ENCODE data around the gene MBNL3.

Gene MBNL3

DNA sequence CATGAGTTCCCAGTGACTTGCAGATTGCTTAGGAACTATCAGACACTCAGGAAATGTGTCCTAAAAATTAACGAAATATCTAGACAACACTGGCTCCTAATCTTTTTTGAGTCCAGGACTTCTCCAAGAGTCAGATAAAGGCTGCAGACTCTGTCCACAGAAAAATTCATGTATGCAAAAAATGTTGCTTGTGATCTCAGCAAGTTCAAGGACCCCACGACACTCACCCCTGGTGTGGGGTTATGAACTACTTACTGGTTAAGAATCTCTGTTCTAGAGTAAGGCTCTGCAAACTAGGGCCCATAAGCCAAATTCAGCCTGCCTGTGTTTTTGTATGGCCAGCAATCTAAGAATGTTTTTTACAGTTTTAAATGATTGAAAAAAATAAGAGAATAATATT, 93.2 kb downstream of the MBNL3 start:
- H3K4me3 ChIP-seq (ENCODE audit: low read length in 2 of 2): no peak overlapping the region
- no peaks in the 10 kb centered on the region for H3K9me3 ChIP-seq (ENCODE audit: control insufficient read depth in 2 of 2, low read length in 2 of 2)
- no peaks in the 10 kb centered on the region for H3K36me3 ChIP-seq (ENCODE audit: control insufficient read depth in 2 of 2, insufficient read depth in 2 of 2, low read length in 2 of 2)
- H3K27me3 ChIP-seq (ENCODE audit: control insufficient read depth in 1 of 2, insufficient read depth in 2 of 2, low read length in 2 of 2): no peaks in the 10 kb centered on the region
- H3K4me1 ChIP-seq (ENCODE audit: control insufficient read depth, insufficient read depth, low read length): no peaks in the 10 kb centered on the region
- no peak overlapping the region for H3K9ac ChIP-seq (ENCODE audit: low read length in 2 of 2)
- no peak overlapping the region for H3K27ac ChIP-seq (ENCODE audit: low read length)

DNA sequence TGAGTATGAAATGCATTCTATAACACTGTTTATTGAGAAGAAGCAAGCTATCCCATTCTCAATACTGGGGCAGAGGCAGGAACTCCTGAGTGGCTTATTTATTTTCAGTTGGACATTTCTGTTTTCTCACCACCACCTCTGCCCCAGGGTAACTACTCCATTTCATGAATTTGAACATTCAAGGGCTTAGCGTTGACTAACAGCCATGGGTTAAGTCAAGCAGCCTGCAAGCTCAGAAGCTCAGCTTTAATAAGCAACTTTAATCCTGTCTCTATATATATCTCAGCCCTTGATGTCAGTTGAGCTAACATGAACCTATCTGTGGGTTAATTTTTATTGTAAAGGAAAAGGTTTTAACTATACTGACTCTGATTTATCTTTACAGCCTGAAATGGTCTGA, 93.8 kb downstream of the MBNL3 start:
- H3K27ac ChIP-seq (ENCODE audit: low read length): no peak overlapping the region
- no peaks in the 10 kb centered on the region for H3K36me3 ChIP-seq (ENCODE audit: control insufficient read depth in 2 of 2, insufficient read depth in 2 of 2, low read length in 2 of 2)
- H3K4me1 ChIP-seq (ENCODE audit: control insufficient read depth, insufficient read depth, low read length): no peaks in the 10 kb centered on the region
- no peaks in the 10 kb centered on the region for H3K27me3 ChIP-seq (ENCODE audit: control insufficient read depth in 1 of 2, insufficient read depth in 2 of 2, low read length in 2 of 2)
- no peak overlapping the region for H3K9ac ChIP-seq (ENCODE audit: low read length in 2 of 2)
- H3K9me3 ChIP-seq (ENCODE audit: control insufficient read depth in 2 of 2, low read length in 2 of 2): no peaks in the 10 kb centered on the region
- H3K4me3 ChIP-seq (ENCODE audit: low read length in 2 of 2): no peak overlapping the region

DNA sequence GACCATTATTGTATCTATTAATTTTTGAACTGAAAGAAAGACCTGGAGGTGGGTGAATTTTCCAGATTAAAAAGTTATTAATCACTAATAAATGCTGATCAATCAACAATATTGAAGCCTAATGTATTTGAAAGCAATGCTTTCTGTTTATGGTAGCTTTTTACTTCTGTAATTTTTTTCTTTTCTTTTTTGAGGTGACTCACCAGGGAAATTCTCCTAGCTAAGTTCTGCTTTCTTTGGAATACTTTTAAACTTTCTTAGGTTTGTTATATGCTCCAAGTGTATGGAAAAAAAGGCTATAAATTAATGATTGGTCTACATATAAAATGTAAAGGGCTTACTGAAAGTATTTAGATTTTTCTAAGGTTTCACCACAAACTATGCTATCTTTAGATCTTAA, 94.2 kb downstream of the MBNL3 start:
- Histone ChIP-seq H3K36me3 (ENCODE audit: control insufficient read depth in 2 of 2, insufficient read depth in 2 of 2, low read length in 2 of 2) (no peaks in the 10 kb centered on the region), H3K9ac (ENCODE audit: low read length in 2 of 2) (no peak overlapping the region), H3K4me1 (ENCODE audit: control insufficient read depth, insufficient read depth, low read length) (no peaks in the 10 kb centered on the region), H3K27me3 (ENCODE audit: control insufficient read depth in 1 of 2, insufficient read depth in 2 of 2, low read length in 2 of 2) (no peaks in the 10 kb centered on the region), H3K27ac (ENCODE audit: low read length) (no peak overlapping the region), H3K4me3 (ENCODE audit: low read length in 2 of 2) (no peak overlapping the region), H3K9me3 (ENCODE audit: control insufficient read depth in 2 of 2, low read length in 2 of 2) (no peaks in the 10 kb centered on the region)

DNA sequence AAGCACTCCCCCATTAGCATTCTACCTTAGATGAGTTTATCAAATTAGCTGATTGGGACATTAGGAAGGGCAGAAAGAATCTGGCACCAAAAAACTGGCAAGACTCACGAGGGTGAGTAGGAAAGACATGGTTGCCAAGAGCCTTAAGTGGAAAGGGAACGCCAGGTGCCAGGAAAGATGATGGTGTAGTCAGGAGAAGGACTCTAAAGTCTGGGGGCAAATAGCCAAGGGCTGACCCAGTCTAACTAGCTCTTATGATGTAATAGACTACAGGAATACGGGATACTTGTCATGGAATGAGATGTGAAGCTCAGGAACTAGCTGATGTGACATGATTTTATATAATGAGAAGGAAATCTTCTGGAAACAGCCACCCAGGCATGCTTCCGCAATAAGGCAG, 94.8 kb downstream of the MBNL3 start:
- no peak overlapping the region for H3K4me3 ChIP-seq (ENCODE audit: low read length in 2 of 2)
- peaks cover 0 to 3% of the 10 kb centered on the region in 2 donors for H3K27me3 ChIP-seq (ENCODE audit: control insufficient read depth in 1 of 2, insufficient read depth in 2 of 2, low read length in 2 of 2)
- H3K36me3 ChIP-seq (ENCODE audit: control insufficient read depth in 2 of 2, insufficient read depth in 2 of 2, low read length in 2 of 2): no peaks in the 10 kb centered on the region
- no peak overlapping the region for H3K9ac ChIP-seq (ENCODE audit: low read length in 2 of 2)
- H3K4me1 ChIP-seq (ENCODE audit: control insufficient read depth, insufficient read depth, low read length): no peaks in the 10 kb centered on the region
- no peak overlapping the region for H3K27ac ChIP-seq (ENCODE audit: low read length)
- H3K9me3 ChIP-seq (ENCODE audit: control insufficient read depth in 2 of 2, low read length in 2 of 2): no peaks in the 10 kb centered on the region

DNA sequence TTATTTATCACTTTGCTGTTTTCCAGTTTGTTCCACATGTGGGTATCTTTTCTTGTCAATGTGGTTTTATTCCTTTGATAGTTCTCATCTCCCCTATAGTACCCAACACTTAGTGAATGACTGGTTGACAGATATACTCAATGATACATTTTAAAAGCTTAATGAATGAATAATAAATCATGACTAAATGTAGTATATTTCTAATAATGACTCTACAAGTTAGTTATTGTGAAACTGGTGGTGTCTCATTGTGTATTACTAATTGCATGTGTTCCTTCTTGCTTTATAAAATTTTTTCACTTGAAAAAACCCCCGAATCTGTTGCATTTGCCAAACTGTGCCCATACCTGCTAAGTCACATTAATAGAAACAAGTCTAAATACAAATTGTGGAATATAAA, 95.4 kb downstream of the MBNL3 start:
- Histone ChIP-seq H3K9ac (ENCODE audit: low read length in 2 of 2) (no peak overlapping the region), H3K27ac (ENCODE audit: low read length) (no peak overlapping the region), H3K27me3 (ENCODE audit: control insufficient read depth in 1 of 2, insufficient read depth in 2 of 2, low read length in 2 of 2) (peaks cover 0 to 3% of the 10 kb centered on the region in 2 donors), H3K4me1 (ENCODE audit: control insufficient read depth, insufficient read depth, low read length) (no peaks in the 10 kb centered on the region), H3K9me3 (ENCODE audit: control insufficient read depth in 2 of 2, low read length in 2 of 2) (no peaks in the 10 kb centered on the region), H3K36me3 (ENCODE audit: control insufficient read depth in 2 of 2, insufficient read depth in 2 of 2, low read length in 2 of 2) (no peaks in the 10 kb centered on the region), H3K4me3 (ENCODE audit: low read length in 2 of 2) (no peak overlapping the region)

DNA sequence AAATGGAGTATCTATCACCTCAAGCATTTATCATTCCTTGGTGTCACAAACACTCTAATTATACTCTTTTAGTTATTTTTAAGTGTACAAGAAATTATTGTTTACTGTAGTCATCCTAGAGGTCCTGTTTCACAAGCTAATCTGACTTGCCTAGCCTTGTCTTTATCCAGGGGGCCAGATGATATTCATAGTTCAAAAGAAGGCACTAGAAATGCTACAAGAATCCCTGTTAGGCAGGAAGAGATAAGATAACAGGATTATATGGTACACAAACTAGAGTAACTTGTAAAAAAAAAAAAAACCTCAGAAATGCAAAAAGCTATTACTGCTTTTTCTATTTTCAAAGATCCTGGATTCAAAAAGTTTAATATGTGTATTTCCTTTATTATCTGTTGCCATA, 95.8 kb downstream of the MBNL3 start:
- Histone ChIP-seq H3K27me3 (ENCODE audit: control insufficient read depth in 1 of 2, insufficient read depth in 2 of 2, low read length in 2 of 2) (peaks cover 0 to 3% of the 10 kb centered on the region in 2 donors), H3K27ac (ENCODE audit: low read length) (no peak overlapping the region)

DNA sequence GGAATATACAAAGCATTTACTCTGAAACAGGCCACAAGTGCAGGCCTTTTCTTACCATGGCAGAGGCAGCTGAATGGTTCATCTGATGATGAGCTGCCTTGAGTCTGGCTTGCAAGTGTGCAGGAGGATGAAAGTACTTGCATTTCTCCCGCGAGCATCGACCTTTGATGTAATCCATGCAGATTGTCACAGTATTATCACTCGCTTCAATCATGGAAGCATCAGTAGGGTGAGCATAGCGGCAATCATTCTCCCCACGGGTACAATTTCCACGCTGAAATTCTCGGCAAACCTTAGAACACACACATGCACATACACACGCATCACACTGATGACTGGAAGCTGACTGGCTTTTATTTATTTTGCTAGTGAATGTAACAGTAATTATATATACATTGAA, 98.0 kb downstream of the MBNL3 start:
- Histone ChIP-seq H3K4me3 (ENCODE audit: low read length in 2 of 2) (no peak overlapping the region), H3K9me3 (ENCODE audit: control insufficient read depth in 2 of 2, low read length in 2 of 2) (no peaks in the 10 kb centered on the region), H3K27ac (ENCODE audit: low read length) (no peak overlapping the region), H3K36me3 (ENCODE audit: control insufficient read depth in 2 of 2, insufficient read depth in 2 of 2, low read length in 2 of 2) (no peaks in the 10 kb centered on the region), H3K27me3 (ENCODE audit: control insufficient read depth in 1 of 2, insufficient read depth in 2 of 2, low read length in 2 of 2) (peaks cover 0 to 3% of the 10 kb centered on the region in 2 donors), H3K4me1 (ENCODE audit: control insufficient read depth, insufficient read depth, low read length) (no peaks in the 10 kb centered on the region), H3K9ac (ENCODE audit: low read length in 2 of 2) (no peak overlapping the region)

More for the DNA sequence above, 95.8 kb downstream of the MBNL3 start:
- no peak overlapping the region for H3K9ac ChIP-seq (ENCODE audit: low read length in 2 of 2)
- H3K36me3 ChIP-seq (ENCODE audit: control insufficient read depth in 2 of 2, insufficient read depth in 2 of 2, low read length in 2 of 2): no peaks in the 10 kb centered on the region
- no peaks in the 10 kb centered on the region for H3K4me1 ChIP-seq (ENCODE audit: control insufficient read depth, insufficient read depth, low read length)
- no peak overlapping the region for H3K4me3 ChIP-seq (ENCODE audit: low read length in 2 of 2)
- H3K9me3 ChIP-seq (ENCODE audit: control insufficient read depth in 2 of 2, low read length in 2 of 2): no peaks in the 10 kb centered on the region

DNA sequence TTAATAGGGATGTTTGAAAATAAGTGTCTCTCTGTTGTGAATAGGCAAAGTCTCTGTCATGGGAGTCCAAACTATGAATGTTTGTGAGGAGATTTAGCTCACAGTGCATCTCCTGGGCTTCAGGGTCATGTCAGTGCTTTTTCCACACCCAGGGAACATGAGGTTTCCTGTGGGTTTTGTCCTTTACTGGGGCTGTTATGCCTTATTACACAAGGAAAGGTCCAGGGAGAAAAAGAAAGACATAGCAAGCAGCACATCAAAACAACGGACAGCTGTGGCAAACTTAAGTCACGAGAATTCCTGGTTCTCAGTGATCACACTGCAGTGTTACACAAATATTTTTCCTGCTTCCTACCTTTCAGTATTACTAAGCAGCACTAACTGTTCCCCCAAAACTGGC, 99.4 kb downstream of the MBNL3 start:
- no peaks in the 10 kb centered on the region for H3K36me3 ChIP-seq (ENCODE audit: control insufficient read depth in 2 of 2, insufficient read depth in 2 of 2, low read length in 2 of 2)
- no peak overlapping the region for H3K4me3 ChIP-seq (ENCODE audit: low read length in 2 of 2)
- peaks cover 0 to 3% of the 10 kb centered on the region in 2 donors for H3K27me3 ChIP-seq (ENCODE audit: control insufficient read depth in 1 of 2, insufficient read depth in 2 of 2, low read length in 2 of 2)
- H3K9me3 ChIP-seq (ENCODE audit: control insufficient read depth in 2 of 2, low read length in 2 of 2): no peaks in the 10 kb centered on the region
- no peaks in the 10 kb centered on the region for H3K4me1 ChIP-seq (ENCODE audit: control insufficient read depth, insufficient read depth, low read length)
- no peak overlapping the region for H3K27ac ChIP-seq (ENCODE audit: low read length)
- H3K9ac ChIP-seq (ENCODE audit: low read length in 2 of 2): no peak overlapping the region

DNA sequence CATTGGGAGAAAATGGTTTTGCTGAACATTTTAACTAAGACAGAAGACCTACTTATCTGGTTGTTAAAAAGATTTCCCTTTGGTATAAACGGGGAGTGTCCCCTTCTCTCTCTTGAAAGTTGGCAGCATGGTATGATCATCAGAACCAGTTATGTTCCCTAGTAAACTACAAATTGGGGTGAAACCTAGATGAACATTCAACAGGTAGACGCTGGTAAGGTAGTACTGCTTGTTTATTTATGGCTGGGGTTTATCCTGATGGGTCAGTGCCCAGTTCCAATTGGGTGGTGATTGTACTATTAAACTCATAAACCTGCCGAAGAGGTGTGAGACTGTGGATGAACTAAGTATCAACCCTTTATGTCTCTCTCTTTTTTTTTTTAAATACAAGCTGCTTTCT, 100.5 kb downstream of the MBNL3 start:
- H3K9me3 ChIP-seq (ENCODE audit: control insufficient read depth in 2 of 2, low read length in 2 of 2): no peaks in the 10 kb centered on the region
- no peak overlapping the region for H3K27ac ChIP-seq (ENCODE audit: low read length)
- H3K9ac ChIP-seq (ENCODE audit: low read length in 2 of 2): no peak overlapping the region
- peaks cover 0 to 3% of the 10 kb centered on the region in 2 donors for H3K27me3 ChIP-seq (ENCODE audit: control insufficient read depth in 1 of 2, insufficient read depth in 2 of 2, low read length in 2 of 2)
- H3K4me3 ChIP-seq (ENCODE audit: low read length in 2 of 2): no peak overlapping the region
- H3K4me1 ChIP-seq (ENCODE audit: control insufficient read depth, insufficient read depth, low read length): no peaks in the 10 kb centered on the region
- H3K36me3 ChIP-seq (ENCODE audit: control insufficient read depth in 2 of 2, insufficient read depth in 2 of 2, low read length in 2 of 2): no peaks in the 10 kb centered on the region

DNA sequence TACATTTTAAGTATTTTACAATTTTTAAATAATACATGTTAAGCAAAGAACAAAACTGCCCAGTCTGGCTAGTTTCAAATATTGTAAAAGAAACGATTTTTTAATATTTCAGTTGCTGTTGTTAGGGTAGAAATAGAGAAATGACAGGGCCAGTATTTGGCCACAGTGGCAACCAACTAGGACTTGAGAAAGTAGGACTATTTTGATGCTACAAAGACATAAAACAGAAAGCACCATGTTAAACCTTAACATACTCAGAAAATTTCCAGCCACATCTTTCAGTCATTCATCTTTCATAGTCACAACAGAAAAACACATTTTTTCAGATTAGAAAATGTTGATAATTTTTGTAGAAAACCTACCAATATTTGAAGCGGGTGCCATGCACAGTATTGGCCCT, 104.5 kb downstream of the MBNL3 start:
- Histone ChIP-seq H3K4me1 (ENCODE audit: control insufficient read depth, insufficient read depth, low read length) (no peaks in the 10 kb centered on the region), H3K27ac (ENCODE audit: low read length) (no peak overlapping the region), H3K27me3 (ENCODE audit: control insufficient read depth in 1 of 2, insufficient read depth in 2 of 2, low read length in 2 of 2) (peaks cover 0 to 2% of the 10 kb centered on the region in 2 donors), H3K9me3 (ENCODE audit: control insufficient read depth in 2 of 2, low read length in 2 of 2) (no peaks in the 10 kb centered on the region), H3K9ac (ENCODE audit: low read length in 2 of 2) (no peak overlapping the region), H3K4me3 (ENCODE audit: low read length in 2 of 2) (no peak overlapping the region), H3K36me3 (ENCODE audit: control insufficient read depth in 2 of 2, insufficient read depth in 2 of 2, low read length in 2 of 2) (no peaks in the 10 kb centered on the region)

DNA sequence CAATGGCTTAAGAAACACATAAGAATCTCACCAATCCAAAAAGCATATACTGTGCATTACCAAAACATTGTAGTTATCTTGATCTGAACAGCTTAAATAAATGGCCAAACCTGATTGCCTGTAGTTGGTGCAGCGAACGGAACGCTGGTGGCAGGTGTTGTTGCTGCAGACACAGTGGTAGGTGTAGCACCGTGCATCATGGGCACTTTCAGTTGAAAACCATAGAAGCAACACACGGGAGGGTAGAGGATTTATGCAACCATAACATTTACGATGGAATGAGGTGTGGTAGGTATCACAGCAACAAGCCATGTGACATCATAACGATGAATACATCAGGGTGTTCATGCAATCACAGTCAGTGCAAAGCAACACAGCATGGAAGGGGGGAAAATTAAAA, 106.8 kb downstream of the MBNL3 start:
- no peaks in the 10 kb centered on the region for H3K9me3 ChIP-seq (ENCODE audit: control insufficient read depth in 2 of 2, low read length in 2 of 2)
- no peak overlapping the region for H3K4me3 ChIP-seq (ENCODE audit: low read length in 2 of 2)
- H3K36me3 ChIP-seq (ENCODE audit: control insufficient read depth in 2 of 2, insufficient read depth in 2 of 2, low read length in 2 of 2): no peaks in the 10 kb centered on the region
- peaks cover 0 to 2% of the 10 kb centered on the region in 2 donors for H3K27me3 ChIP-seq (ENCODE audit: control insufficient read depth in 1 of 2, insufficient read depth in 2 of 2, low read length in 2 of 2)
- H3K9ac ChIP-seq (ENCODE audit: low read length in 2 of 2): no peak overlapping the region
- no peak overlapping the region for H3K27ac ChIP-seq (ENCODE audit: low read length)
- H3K4me1 ChIP-seq (ENCODE audit: control insufficient read depth, insufficient read depth, low read length): no peaks in the 10 kb centered on the region
